H1 (cell line): ENCODE measurements around the gene NUFIP2.

ENCODE experiments used
- CBX5 ChIP-seq: fragments of 300-800, 300-1000 bp; sonication (generic); IDR thresholded peaks from 2 replicates; pipeline ENCODE4 v1.7.1; 2016; ENCODE audit warnings: antibody characterized with exemption, low read length, low read depth
- EZH2 ChIP-seq: fragments of 200-600 bp; sonication (generic); IDR thresholded peaks from 2 replicates; pipeline ENCODE4 v1.7.1; 2012; ENCODE audit warnings: low read depth, mild to moderate bottlenecking, moderate library complexity, low read length, inconsistent platforms; ENCODE audit not compliant: severe bottlenecking
- POLR2AphosphoS5 ChIP-seq: IDR thresholded peaks from 2 replicates; pipeline ENCODE4 v1.6.1; 2011; ENCODE audit warnings: low read depth, low read length
- SIN3A ChIP-seq, 2 experiments: IDR thresholded peaks in 1 of 2; conservative IDR thresholded peaks in 1 of 2; 2 replicates each; pipeline ENCODE4 v1.6.1; 2011 to 2012; ENCODE audit warnings: low read length in 2 of 2, improper control_type of control experiment in 1 of 2, low read depth in 1 of 2, mild to moderate bottlenecking in 1 of 2
- SUZ12 ChIP-seq: fragments of 200-600 bp; sonication (generic); IDR thresholded peaks from 2 replicates; pipeline ENCODE4 v1.6.1; 2012; ENCODE audit warnings: mild to moderate bottlenecking, inconsistent platforms, low read length, moderate library complexity, mixed read lengths
- TAF1 ChIP-seq: IDR thresholded peaks from 2 replicates; pipeline ENCODE4 v1.6.1; 2011; ENCODE audit warnings: mild to moderate bottlenecking, low read depth, low read length
- ZNF274 ChIP-seq: IDR thresholded peaks from 2 replicates; pipeline ENCODE4 v1.7.0; 2012; ENCODE audit warnings: low read length, borderline replicate concordance; ENCODE audit errors: extremely low read depth
- TF ChIP-seq, protein P1 (sequence below), 3 experiments: IDR thresholded peaks; 1 replicate in 2 of 3; 2 replicates in 1 of 3; pipeline versions ENCODE4 v1.5.1 to v1.6.1; 2011; ENCODE audit warnings: low read length in 3 of 3, mild to moderate bottlenecking in 3 of 3, inconsistent platforms in 2 of 3, low read depth in 1 of 3, moderate library complexity in 1 of 3; ENCODE audit not compliant: insufficient read depth in 1 of 3; ENCODE audit errors: control extremely low read depth in 1 of 3

DNA sequence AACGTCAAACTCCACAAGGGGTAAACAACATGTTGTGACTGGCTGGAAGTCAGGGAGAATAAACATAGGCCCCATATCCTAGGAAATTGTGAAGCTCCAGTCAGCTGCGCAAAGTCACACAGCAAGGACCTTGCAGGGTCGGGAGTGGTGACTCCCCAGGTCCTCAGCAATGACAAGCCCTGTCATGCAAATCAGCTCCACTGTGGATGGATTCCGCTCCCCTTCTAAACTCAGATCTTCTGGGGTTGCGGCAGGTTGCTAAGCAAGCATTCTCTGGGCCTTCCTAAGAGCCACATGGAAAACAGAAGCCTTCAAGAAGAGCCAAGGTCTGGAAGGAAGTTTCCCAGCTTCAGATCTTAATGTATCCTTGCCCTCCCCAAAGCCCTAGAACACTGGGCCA is 84.9 kb downstream of the NUFIP2 start:
- TF ChIP-seq ZNF274 (no peak), SUZ12 (no peak), EZH2 (no peak), SIN3A (conservative IDR thresholded peaks at IDR 0.05 in 1 of 2, IDR thresholded peaks at IDR 0.05 in 1 of 2; ENCODE audit: low read depth in 1 of 2, low read length in 2 of 2) (no peak), CBX5 (no peak), TAF1 (no peak), POLR2AphosphoS5 (no peak)
- TF ChIP-seq, protein P1, sequence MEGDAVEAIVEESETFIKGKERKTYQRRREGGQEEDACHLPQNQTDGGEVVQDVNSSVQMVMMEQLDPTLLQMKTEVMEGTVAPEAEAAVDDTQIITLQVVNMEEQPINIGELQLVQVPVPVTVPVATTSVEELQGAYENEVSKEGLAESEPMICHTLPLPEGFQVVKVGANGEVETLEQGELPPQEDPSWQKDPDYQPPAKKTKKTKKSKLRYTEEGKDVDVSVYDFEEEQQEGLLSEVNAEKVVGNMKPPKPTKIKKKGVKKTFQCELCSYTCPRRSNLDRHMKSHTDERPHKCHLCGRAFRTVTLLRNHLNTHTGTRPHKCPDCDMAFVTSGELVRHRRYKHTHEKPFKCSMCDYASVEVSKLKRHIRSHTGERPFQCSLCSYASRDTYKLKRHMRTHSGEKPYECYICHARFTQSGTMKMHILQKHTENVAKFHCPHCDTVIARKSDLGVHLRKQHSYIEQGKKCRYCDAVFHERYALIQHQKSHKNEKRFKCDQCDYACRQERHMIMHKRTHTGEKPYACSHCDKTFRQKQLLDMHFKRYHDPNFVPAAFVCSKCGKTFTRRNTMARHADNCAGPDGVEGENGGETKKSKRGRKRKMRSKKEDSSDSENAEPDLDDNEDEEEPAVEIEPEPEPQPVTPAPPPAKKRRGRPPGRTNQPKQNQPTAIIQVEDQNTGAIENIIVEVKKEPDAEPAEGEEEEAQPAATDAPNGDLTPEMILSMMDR (IDR thresholded peaks at IDR 0.05; ENCODE audit: control extremely low read depth in 1 of 3, insufficient read depth in 1 of 3, low read depth in 1 of 3, low read length in 3 of 3), result no peak
